NT2/D1 (cell line): ENCODE data around the gene LENG8.

Experiments used
- YY1 ChIP-seq: IDR thresholded peaks from 2 replicates; pipeline ENCODE4 v1.6.1; 2011; ENCODE audit not compliant: insufficient read length, insufficient read depth
- ZNF274 ChIP-seq: IDR thresholded peaks from 2 replicates; pipeline ENCODE4 v1.6.1; 2011; ENCODE audit warnings: mild to moderate bottlenecking, low read depth, low read length

DNA sequence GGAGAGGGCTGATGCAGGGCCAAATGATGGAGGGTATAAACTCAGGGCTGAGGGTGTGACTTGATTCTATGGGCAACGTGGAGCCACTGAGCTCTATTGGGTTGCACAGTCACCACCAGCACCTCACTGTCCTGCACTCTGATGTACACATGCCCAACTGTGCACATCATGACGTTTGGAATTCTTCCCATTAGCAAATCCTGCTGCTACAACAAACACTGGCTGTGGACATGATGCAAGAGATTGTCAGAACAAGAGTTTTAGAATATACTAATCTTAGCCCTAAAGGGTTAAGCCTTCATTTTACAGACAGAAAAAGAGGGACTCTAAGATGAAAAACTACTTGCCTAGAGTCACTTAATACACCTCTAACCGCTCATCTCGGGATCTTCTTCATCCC lies 36.1 kb upstream of the LENG8 start:
- TF ChIP-seq ZNF274 (no peak), YY1 (no peak)
